HG02970 (cell line): ENCODE measurements around the gene TPRG1L.
"Not testable (repeated sequence)": the region's sequence is repeated elsewhere in the genome, so short reads cannot be mapped to it uniquely, and the experiment has no call there.

Experiments
- ATAC-seq: cut with Tn5 transposase; IDR thresholded peaks from one replicate; pipeline ENCODE4 v1.9.1; 2021; ENCODE audit warnings: mild to moderate bottlenecking, moderate library complexity, moderate number of reproducible peaks; ENCODE audit not compliant: unreplicated experiment, low FRiP score

The TPRG1L gene

GRCh38 chr1:3624200-3625136, at the start of gene TPRG1L:
Gene TPRG1L (plus strand): TSS chr1:3625015. CDS start chr1:3625073, 58 bp downstream.
- peak; percentile 96 for ATAC-seq

DNA sequence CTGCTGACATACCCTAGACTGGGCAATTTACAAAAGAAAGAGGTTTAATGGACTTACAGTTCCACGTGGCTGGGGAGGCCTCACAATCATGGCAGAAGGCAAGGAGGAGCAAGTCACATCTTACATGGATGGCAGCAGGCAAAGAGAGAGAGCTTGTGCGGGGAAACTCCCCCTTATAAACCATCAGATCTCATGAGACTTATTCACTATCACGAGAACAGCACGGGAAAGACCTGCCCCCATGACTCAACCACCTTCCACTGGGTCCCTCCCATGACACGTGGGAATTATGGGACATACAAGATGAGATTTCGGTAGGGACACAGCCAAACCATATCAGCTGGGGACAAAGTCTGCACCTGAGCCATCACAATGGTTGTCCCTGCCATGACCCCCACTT, 49.3 kb upstream of the TPRG1L start:
- not testable (repeated sequence) for ATAC-seq

DNA sequence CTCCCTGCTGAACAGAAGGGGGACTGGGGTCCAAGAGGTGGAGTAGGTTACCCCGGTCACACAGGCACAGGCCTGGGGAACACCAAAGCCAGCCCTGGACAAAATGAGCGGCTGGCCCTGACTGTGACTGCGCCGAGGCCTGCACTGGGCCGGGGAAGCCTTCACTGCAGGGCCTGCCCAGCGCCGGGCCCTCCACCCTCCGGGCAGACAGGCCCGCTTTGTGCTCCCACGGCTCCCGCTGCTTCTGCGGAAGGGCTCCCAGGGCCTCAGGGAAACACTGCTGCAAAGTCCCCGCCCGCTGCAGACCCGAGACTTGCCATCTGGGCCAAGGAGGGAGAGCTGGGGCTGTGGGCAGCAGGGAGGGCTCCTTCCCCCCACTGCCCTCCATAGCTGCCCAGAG, 48.8 kb upstream of the TPRG1L start:
- no peak for ATAC-seq

DNA sequence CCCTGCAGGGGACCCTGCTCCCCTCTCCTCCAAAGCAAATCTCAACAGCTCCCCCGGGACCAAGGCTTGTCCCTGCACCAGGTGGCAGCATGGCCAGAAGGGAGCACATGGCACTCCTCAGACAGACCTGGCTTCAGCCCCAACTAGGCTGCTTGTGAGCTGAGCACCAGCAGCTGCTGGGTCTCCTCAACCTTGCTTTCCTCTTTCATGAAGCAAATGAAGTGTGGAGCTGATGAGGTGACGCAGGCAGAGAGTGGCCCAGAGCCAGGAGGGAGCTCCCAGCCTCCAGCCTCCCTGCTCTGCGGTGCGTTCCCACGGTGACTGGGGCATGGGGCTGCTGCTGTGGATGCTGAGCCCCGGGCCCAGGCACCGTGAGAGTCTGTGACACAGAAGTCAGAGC, 47.5 kb upstream of the TPRG1L start:
- no peak for ATAC-seq

- no peak for ATAC-seq
Observed at GRCh38 chr1:3577711-3578432, 46.9 kb upstream of the TPRG1L start.

DNA sequence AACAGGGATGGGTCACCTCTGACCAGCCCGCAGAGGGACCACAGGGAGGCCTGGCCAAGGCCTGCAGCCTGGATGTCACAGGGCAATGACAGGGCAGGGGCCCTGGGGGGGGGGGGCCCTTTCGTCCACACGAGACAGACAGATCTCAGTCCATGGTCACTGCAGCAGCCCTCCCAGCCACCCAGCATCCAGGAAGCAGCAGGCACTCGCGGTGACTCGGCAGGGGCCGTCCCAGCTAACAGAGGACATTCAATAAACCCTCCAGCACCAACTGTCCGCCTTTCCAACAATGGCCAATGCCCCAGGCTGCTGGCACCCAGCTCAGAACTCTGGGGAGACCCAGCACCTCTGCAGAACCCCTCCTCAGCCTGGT, 46.4 kb upstream of the TPRG1L start:
- no peak for ATAC-seq

DNA sequence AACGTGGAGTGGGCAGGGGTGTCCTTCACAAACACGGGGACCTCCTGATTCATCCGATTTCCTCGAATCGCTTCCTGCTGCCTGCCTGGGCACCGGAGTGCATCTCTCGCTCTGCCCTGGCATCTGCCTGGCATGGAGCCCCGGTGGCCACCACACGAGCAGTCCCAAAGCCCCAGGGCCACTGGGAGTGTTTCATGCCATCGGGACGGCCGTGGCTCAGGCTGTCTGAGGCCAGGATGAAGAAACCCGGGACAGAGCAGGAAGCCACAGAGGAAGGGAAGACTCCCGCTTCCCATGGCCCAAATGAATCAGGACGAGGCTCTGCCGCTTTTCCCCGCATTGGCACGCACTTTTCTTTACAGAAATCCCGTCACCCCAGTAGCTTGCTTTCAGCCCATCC, 45.9 kb upstream of the TPRG1L start:
- ATAC-seq: no peak

DNA sequence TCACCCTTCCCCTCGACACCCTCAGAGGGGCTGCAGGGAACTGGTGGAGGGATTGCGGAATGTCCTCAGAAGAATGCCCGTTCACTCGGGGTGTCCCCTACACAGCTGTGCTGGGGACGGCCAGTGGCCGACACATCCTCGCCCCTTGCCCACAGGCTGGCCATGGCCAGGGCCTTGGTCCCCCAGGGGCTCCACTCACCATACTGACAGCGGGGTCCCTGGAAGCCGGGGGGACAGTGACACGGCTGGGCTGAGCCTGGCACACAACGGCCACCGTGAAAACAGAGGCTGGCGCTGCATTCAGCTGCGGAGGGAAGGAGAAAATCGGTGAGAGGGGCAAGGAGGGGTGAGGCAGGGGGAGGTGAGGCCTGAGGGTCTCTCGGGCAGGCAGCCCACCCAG, 45.2 kb upstream of the TPRG1L start:
- no peak for ATAC-seq

DNA sequence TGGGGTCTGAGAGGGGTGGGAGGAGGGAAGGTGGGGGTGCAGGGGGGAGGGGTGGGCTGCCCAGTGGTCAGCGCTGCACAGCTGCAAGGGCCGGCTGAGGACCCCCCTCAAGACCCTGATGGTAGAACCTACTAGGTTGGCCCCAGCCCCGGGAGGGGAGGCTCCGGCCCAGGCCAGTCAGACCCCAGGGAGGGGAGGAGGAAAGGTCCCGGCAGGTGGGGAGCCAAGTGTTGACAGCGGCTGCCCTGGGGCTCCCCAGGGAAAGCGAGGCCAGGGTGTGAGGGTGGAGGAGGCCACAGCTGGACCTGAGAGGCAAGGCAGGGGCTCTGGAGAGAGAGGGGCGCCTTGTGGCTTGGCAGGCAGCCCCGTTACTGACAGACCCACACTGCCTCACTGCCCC, 44.6 kb upstream of the TPRG1L start:
- no peak for ATAC-seq

DNA sequence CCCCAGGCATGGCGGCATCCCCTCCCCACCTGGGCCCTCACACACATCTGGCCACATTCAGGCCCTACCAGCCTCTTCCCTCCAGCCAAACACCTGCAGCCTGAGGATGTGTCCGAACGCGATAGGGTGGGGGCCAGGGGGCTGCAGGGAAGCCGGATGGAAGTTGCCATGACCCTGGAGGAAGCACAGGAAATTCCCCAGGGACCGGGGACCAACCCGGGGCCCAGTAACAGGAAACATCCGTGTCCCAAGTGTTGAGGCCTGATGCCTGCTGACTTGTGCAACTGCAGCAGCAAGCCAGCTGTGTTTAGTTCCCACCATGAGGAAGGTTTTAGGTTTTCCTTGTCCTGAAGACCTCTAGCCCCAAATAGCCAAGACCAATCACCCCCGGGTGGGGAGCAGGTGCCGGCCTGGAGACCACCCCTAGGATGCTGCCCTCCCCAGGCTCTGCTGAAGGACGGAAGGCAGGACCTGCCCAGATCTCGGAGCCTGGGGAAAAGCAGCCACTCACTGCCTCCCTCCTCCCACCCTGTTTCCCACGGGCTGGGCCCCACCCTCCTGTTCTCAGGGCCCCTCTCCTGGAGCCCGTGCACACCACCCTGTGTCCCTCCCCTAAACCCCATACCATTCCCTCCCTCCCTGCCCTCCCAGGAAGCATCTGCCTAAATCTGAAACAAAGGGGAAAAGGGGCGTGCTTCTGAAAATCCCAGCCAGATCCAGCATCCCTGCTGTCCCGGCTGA, 43.3 kb upstream of the TPRG1L start:
- ATAC-seq: no peak

DNA sequence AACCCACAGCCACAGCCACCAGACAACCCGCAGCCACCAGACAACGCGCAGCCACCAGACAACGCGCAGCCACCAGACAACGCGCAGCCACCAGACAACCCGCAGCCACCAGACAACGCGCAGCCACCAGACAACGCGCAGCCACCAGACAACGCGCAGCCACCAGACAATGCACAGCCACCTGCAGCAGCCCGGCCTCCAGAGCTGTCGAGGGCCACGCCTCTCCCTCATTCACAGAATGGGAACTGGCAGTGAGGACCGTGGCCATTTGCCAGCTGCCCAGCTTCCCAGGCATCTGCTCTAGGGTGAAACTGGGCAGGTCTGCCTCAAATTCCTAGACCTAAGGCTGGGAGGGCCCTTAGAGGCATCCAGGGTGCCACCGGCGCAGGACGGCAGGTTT, 41.1 kb upstream of the TPRG1L start:
- not testable (repeated sequence) for ATAC-seq

GRCh38 chr1:3584915-3585314, 39.9 kb upstream of the TPRG1L start:
- no peak for ATAC-seq

DNA sequence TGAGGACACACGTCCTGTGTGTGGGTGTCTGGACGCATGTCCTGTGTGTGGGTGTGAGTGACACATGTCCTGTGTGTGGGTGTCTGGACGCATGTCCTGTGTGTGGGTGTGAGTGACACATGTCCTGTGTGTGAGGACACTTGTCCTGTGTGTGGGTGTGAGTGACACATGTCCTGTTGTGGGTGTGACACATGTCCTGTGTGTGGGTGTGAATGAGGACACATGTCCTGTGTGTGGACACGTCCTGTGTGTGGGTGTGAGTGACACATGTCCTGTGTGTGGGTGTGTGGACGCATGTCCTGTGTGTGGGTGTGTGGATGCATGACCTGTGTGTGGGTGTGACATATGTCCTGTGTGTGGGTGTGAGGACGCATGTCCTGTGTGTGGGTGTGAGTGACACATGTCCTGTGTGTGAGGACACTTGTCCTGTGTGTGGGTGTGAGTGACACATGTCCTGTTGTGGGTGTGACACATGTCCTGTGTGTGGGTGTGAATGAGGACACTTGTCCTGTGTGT, 39.4 kb upstream of the TPRG1L start:
- ATAC-seq: not testable (repeated sequence)

GRCh38 chr1:3585940-3586568, 38.8 kb upstream of the TPRG1L start:
- no peak for ATAC-seq

DNA sequence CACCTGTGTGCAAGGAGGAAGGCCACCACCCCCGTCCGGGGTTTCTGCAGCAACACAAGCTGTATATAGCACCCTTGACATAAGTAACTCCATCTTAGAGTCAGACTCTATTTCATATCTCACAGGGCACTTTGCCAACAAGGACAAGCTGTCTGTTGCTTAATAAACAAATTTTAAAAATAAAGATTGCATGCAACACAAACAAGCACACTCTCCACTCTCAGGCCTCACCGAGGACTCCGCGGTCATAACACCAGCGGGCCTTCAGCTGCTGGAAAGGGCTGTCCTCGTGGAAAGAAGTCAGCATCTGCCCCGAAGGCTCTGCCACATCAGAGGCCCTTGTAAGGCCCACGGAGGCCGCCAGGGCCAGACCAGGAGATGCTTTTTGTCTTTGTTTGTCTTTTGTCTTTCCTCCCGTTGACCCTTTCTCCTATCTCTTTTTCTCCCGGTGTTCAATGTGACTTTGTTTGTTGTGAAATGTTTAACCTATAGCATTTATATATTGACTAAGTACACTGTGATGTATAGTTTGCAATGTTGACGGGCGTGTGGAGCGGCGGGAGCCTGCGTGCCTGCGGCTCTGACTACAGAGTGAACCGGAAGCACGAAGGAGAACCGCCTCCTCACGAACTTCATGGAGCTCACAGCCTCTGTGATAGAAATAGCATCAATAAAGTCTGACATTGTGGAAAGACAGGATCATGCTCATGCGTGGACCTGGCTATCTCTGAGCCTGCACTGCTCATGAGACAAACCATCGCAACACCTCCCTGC, 37.6 kb upstream of the TPRG1L start:
- ATAC-seq: no peak

GRCh38 chr1:3588395-3588794, 36.4 kb upstream of the TPRG1L start:
- no peak for ATAC-seq

DNA sequence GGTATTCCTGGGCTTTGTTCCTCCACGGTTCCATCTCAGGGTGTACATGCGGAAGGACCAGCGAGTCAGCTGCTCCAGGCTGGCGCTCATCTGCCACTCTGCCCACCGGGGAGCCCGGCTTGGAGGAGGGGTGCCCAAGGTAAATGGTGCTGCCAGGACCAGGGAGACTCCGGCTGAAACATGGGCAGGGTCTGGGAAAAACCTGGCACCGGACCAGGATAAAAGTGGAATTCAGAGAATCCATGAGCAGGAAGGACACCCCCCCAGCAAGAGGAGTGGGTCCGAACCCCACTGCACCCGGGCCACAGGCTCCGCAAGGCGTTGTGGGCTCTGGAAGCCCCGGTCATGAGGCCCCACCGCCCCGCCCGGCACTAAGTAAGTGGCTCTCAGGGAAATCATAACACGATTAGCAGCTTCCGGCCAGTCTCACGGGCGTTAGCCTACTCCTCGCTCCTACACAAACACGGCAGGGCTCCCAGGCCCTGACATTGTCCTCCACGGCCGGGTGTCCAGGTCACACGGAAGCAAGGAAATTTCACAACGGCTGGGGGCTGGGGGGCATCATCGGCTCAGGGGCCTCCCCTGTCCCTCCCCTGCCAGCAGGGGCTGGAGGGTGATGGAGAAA, 34.6 kb upstream of the TPRG1L start:
- no peak for ATAC-seq

DNA sequence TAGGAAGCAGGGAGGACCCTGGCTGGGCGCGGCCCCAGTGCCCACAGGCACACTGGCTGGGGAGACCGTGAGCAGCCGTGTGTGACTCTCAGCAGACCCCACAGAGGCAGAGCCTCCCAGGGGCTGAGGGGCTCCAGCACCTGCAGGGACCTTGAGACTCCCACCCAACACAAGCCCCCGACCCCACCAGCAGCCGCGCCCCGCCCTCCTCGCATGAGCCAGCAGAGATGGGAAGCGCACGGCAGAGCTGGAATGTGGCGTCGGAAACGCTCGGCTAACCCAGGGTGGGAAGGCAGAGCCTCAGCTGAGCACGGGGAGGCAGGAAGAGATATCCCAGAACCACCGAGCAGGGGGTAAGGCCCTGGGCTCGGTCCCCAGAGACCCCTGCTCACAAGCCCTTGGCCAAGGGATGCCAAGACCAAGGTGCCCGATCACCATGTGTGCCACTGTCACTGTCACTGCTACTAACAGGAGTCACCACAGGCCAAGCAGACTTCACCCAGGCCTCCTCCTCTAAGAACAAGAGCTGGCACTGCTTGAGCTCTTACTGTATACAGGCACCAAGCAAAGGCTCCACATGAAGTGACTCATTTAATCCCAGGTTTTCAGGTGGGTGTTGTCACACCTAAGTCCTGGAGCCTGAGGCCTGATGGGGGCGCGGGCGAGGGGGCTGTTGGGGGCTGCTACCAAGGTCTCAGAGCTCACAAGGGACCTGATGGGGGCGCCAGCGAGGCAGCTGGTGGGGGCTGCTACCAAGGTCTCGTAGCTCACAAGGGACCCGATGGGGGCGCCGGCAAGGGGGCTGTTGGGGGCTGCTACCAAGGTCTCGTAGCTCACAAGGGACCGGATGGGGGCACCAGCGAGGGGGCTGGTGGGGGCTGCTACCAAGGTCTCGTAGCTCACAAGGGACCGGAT, 33.6 kb upstream of the TPRG1L start:
- no peak for ATAC-seq
